Osteoblast (primary cell): ENCODE results near the gene CCNF. TPM values are rescaled to one million over a fixed set of nuclear protein-coding genes. Genes with fewer than 3 reads are reported as not detected.

Experiments used
- DNase-seq: peaks from one replicate; pipeline ENCODE4 v3.0.0; 2011; ENCODE audit warnings: low spot score, mixed read lengths; ENCODE audit not compliant: insufficient read length; ENCODE audit errors: missing footprints
- H2AFZ ChIP-seq: 2 replicates; pipeline ENCODE4 v1.6.0; 2011; ENCODE audit warnings: mild to moderate bottlenecking, low read length
- H3K27ac ChIP-seq: 2 replicates; pipeline ENCODE4 v1.5.1; 2011; ENCODE audit warnings: mild to moderate bottlenecking, low read depth, low read length, moderate library complexity
- H3K27me3 ChIP-seq: 2 replicates; pipeline ENCODE4 v1.6.0; 2012; ENCODE audit warnings: mild to moderate bottlenecking, control low read depth, inconsistent platforms, low read length, moderate library complexity; ENCODE audit not compliant: insufficient read depth
- H3K36me3 ChIP-seq: 2 replicates; pipeline ENCODE4 v1.5.1; 2011; ENCODE audit warnings: mild to moderate bottlenecking, low read length, control low read depth, moderate library complexity; ENCODE audit not compliant: insufficient read depth
- H3K4me1 ChIP-seq: 2 replicates; pipeline ENCODE4 v1.5.1; 2011; ENCODE audit warnings: mild to moderate bottlenecking, low read length, control low read depth, moderate library complexity; ENCODE audit not compliant: insufficient read depth
- H3K4me2 ChIP-seq: 2 replicates; pipeline ENCODE4 v1.6.0; 2011; ENCODE audit warnings: mild to moderate bottlenecking, low read length; ENCODE audit not compliant: insufficient read depth
- H3K4me3 ChIP-seq: fragments of 200-600 bp; sonication (generic); 3 replicates; pipeline ENCODE4 v1.5.1; 2012; ENCODE audit warnings: mild to moderate bottlenecking, low read length, inconsistent platforms; ENCODE audit not compliant: insufficient read depth
- H3K79me2 ChIP-seq: 2 replicates; pipeline ENCODE4 v1.6.0; 2012; ENCODE audit warnings: mild to moderate bottlenecking, low read length, control low read depth, inconsistent platforms; ENCODE audit not compliant: insufficient read depth
- H3K9me3 ChIP-seq: 2 replicates; pipeline ENCODE4 v1.5.1; 2011; ENCODE audit warnings: low read depth, low read length, control low read depth
- H4K20me1 ChIP-seq: 2 replicates; pipeline ENCODE4 v1.6.0; 2012; ENCODE audit warnings: mild to moderate bottlenecking, low read length, control low read depth; ENCODE audit not compliant: insufficient read depth
- CTCF ChIP-seq: IDR thresholded peaks from 2 replicates; pipeline ENCODE4 v1.5.1; 2011; ENCODE audit warnings: mild to moderate bottlenecking, low read depth, low read length, moderate library complexity; ENCODE audit errors: extremely low read depth
- total RNA-seq: library from RNA; depleted of rRNA; stranded (reverse); fragments of >200 nt; gene quantifications from 2 replicates; pipeline ENCODE4 v1.2.3, GENCODE V29; 2012

The CCNF gene
- total RNA-seq, 1 donor = 6.9 TPM

- H2AFZ ChIP-seq = peak within 1 kb of the TSS; percentile 90
- H3K4me3 ChIP-seq = peak within 1 kb of the TSS; percentile 81
- peak within 1 kb of the TSS; percentile 58 for H3K27ac ChIP-seq
- no peaks in the 10 kb centered on the region for H3K79me2 ChIP-seq
- peaks cover 8% of the 10 kb centered on the region for H3K4me1 ChIP-seq
- no peaks in the 10 kb centered on the region for H3K27me3 ChIP-seq
- H3K9me3 ChIP-seq = no peaks in the 10 kb centered on the region
- DNase-seq = peak; percentile 100
- TF ChIP-seq CTCF = no peak
- peak within 1 kb of the TSS; percentile 97 for H3K4me2 ChIP-seq
- no peaks in the 10 kb centered on the region for H4K20me1 ChIP-seq
- peaks cover 26% of the 10 kb centered on the region for H3K36me3 ChIP-seq
These were observed 30.6 kb downstream of the CCNF start, which contains the start of gene TEDC2 for GRCh38 chr16:2459647-2460390. Gene TEDC2, plus strand, starts transcription at chr16:2460109. Its CDS starts 36 bp downstream, at chr16:2460145.

- Histone ChIP-seq H3K4me1 (peaks cover 8% of the 10 kb centered on the region), H3K27ac (no peak overlapping the region), H2AFZ (peak overlapping the region; percentile 56), H4K20me1 (no peaks in the 10 kb centered on the region), H3K4me2 (peak overlapping the region; percentile 97), H3K36me3 (peaks cover 22% of the 10 kb centered on the region), H3K79me2 (no peaks in the 10 kb centered on the region), H3K9me3 (no peaks in the 10 kb centered on the region), H3K27me3 (no peaks in the 10 kb centered on the region), H3K4me3 (peak overlapping the region; percentile 81)
- no peak for TF ChIP-seq CTCF
- no peak for DNase-seq
These were observed 31.1 kb downstream of the CCNF start for GRCh38 chr16:2460391-2460713.

GRCh38 chr16:2460916-2461315 lies 31.7 kb downstream of the CCNF start:
- H3K4me1 ChIP-seq = peaks cover 8% of the 10 kb centered on the region
- no peaks in the 10 kb centered on the region for H3K9me3 ChIP-seq
- peaks cover 17% of the 10 kb centered on the region for H3K36me3 ChIP-seq
- H3K4me3 ChIP-seq = peak overlapping the region; percentile 81
- H4K20me1 ChIP-seq = no peaks in the 10 kb centered on the region
- H3K27ac ChIP-seq = no peak overlapping the region
- no peak overlapping the region for H2AFZ ChIP-seq
- TF ChIP-seq CTCF = no peak
- no peak for DNase-seq
- H3K79me2 ChIP-seq = no peaks in the 10 kb centered on the region
- no peaks in the 10 kb centered on the region for H3K27me3 ChIP-seq
- peak overlapping the region; percentile 97 for H3K4me2 ChIP-seq

- TF ChIP-seq CTCF = no peak
- no peak for DNase-seq
- Histone ChIP-seq H3K4me2 (no peak overlapping the region), H3K36me3 (peaks cover 4% of the 10 kb centered on the region), H3K4me1 (peaks cover 10% of the 10 kb centered on the region), H3K9me3 (no peaks in the 10 kb centered on the region), H3K27ac (no peak overlapping the region), H2AFZ (no peak overlapping the region), H4K20me1 (no peaks in the 10 kb centered on the region), H3K4me3 (no peak overlapping the region), H3K27me3 (no peaks in the 10 kb centered on the region), H3K79me2 (no peaks in the 10 kb centered on the region)
These were observed 33.0 kb downstream of the CCNF start for GRCh38 chr16:2462031-2462866.
